Activated naive CD4-positive, alpha-beta T cell treated with anti-CD3 and anti-CD28 coated beads, Interleukin-2, amount 50 U/mL, for 16 hours (primary cell): ENCODE measurements around the gene DCHS2.

Experiments
- DNase-seq: peaks from one replicate; pipeline ENCODE4 v3.0.0-alpha.2; 2020

The DCHS2 gene

DNA sequence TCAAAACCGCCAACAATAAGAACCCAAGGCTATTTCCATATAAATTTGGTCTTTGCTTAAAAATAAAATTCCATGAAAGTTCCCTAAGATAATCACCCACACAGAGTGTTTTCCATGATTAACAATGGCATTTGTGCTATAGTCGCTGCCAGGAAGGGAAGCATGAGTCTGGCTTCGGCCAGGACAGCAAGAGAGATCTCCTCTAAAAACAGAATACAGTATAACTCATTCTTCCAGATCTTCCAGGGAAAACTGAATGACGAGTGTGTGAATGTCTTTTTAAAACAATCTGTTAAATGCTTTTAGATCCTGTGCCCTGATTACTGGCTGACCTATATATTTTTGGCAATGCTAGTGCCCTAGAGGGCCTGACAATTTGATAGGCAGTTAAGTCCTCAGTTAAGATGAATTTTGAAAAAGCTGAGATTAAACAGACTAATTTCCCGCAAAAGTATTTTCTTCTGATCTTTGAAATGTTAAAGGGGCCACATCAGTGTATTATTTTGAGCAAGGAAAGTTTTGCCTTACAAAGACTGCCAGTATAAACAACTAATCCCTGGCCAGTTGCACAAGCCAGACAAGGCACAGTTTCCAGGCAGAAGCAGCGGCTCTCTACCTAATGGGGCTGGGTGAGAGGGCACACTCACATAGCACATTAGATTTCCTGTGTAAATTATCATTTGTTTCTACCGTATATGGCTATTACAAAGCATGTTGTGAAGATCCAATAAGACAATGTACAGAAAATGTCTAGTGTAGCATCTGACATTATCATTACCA is 127.3 kb downstream of the DCHS2 start:
- no peak for DNase-seq

DNA sequence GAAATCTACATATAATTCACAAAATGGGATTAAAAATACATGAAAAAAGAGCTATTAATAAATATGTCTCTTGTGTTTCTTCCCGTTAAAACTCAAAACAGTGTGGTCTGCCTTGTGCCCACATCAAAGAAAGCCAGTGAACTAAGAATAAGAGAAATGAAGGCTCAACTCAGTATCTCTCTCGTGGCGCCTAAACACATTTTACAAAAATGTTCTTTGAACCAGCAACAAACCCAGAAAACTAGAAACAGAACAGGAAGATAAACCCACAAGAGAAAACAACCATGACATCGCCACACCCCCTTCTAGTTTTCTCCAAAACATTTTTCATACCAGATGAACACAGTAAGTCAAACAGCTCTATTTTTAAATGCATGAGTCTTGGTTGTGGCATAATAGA is 130.1 kb downstream of the DCHS2 start:
- DNase-seq = no peak

DNA sequence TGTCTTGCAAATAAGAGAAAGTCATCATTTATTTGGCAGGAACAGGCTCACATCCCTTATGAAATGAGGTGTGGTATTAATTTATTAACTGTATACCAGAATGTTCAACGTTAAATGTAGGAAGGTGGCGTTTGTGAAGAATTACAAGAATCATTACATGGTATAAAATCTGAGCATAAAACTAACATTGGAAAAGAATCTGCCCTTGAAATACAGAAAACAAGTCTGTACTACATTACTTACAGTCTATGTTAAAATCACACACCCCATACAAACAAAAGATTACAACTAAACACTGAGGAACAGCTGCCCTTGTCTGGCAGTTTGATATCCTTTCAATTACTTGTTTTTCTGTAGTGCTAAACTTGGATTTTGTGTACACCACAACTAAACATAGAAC is 131.1 kb downstream of the DCHS2 start:
- DNase-seq = no peak

DNA sequence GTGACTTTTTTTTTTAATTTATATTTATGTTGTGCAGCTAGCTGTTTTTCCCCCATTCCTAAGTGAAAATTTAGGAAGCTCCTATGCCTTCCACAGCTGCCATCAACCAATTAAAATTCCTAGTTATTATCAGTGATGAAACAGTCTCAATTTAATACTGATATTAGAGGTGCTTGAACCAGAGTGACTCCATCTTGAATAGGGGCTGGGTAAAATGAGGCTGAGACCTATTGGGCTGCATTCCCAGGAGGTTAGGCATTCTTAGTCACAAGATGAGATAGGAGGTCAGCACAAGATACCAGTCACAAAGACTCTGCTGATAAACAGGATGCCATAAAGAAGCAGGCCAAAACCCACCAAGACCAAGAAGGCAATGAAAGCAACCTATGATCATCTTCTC is 136.7 kb downstream of the DCHS2 start:
- DNase-seq = no peak

DNA sequence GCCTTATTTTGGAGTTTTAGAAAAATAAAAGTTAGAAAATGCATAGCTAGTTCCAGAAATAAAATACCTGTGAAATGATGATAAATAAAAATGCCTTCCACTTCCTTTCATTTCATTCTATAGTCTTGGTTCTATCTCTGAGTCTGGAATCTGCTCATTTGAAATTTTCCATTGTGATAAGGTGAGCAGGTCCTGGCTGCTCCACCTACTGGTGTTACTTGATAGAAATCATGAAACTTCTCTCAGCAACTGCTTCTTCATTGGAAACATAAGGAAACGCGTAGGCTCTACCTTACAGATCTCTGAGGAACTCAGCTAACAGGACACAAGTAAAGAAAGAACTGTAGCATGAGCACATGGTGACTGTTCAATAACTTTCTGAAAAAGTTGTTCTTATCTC is 141.8 kb downstream of the DCHS2 start:
- DNase-seq = no peak

DNA sequence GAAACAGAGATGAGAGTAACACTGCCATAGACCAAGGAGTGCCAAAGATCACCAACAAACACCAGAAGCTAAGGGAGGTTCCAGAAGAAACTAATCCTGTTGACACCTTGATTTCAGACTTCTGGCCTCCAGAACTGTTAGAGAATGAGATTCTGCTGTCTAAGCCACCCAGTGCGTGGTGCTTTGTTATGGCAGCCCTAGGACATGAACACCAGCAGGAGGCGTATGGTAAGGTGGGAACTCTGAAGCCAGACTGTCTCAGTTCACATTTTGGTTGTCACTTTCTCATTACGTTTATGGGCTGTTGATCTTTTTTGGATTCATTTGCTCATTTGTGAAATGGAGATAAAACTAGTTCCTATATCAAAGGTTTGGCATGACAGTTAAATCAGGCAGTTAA is 142.9 kb downstream of the DCHS2 start:
- DNase-seq = no peak

DNA sequence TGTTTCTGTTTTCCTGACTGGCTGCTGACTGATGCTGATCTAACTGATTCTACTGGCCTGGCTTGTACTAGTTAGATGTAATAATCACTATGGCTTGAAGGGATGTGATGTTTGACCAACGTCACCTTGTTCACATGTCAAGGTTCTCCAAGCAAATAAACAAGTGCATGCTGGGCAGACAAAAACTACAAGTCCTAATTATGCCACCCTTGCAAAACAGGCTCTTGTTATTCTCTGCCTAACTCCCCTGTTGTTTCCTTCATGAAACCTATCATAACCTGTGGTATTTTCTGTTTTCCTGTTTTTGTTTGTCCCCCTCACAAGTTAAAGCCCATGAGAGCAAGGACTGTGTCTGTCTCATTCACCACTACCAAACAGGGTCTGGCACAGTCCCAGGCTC is 146.2 kb downstream of the DCHS2 start:
- DNase-seq = no peak

DNA sequence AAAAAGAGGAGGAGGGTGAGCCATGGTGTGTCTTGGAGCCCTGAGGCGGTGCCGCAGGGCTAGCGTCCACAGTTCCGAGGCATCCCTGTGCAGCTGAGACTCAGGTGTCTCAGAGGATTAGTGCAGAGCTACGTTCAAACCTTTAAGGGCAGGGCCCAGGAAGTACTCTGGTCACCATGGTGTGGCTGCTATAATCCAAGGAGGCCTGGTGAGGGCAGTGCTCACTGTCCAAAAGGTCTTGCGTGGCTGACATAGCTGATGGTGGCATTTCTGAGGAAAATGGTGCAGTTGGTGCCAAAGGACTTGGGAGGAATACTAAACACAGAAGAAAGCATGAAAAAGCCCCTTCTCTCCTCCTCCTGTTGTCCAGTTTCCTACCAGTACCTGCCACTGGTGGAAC is 146.9 kb downstream of the DCHS2 start:
- no peak for DNase-seq

DNA sequence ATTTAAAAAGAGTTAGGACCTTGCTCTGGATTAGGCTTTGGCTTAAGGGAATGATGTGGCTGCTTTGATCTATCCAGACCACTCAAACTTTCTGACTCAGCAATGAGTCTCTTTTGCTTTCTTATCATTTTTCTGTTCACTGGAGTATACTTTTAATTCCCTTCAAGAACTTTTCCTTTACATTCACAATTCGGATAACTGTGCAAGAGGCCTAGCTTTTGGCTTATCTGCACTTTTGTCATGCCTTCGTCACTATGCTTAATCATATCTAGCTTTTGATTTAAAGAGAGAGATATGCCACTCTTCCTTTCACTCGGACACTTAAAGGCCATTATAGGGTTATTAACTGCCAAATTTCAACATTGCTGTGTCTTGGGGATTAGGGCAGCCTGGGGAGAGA is 147.9 kb downstream of the DCHS2 start:
- no peak for DNase-seq

DNA sequence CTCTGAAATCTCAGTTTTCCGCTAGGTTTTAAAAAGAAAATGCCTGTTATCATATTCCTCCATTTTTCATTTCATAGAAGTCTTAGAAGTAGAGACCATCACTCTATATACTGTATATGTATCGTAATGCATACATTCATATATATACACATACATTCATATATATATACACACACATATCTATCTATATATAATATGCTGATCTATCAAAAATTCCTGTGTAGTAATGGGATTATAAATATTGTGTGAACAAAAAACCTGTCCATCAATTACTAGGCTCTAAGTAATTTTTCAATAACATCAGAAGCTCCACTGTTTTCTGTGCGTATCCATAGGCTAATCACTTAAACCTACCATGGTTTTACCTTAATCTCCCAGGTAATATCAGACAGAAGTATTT is 150.2 kb downstream of the DCHS2 start:
- no peak for DNase-seq

DNA sequence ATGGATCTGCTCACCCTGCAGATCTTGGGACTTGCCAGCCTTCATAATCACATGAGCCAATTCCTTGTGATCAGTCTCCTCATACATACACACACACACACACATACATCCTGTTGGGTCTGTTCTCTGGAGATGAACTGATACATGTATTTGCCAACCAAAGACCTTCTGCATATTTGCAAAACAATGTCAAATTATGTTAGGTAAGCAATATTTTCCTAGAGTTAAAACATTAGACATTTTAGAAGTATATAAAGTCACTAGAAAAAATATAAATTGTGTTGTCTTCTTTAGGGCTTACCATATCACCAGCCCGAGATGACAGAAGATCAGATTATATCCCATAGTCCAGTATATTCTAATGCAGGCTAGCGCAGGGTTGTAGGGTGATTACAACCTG is 156.0 kb downstream of the DCHS2 start:
- DNase-seq = no peak

DNA sequence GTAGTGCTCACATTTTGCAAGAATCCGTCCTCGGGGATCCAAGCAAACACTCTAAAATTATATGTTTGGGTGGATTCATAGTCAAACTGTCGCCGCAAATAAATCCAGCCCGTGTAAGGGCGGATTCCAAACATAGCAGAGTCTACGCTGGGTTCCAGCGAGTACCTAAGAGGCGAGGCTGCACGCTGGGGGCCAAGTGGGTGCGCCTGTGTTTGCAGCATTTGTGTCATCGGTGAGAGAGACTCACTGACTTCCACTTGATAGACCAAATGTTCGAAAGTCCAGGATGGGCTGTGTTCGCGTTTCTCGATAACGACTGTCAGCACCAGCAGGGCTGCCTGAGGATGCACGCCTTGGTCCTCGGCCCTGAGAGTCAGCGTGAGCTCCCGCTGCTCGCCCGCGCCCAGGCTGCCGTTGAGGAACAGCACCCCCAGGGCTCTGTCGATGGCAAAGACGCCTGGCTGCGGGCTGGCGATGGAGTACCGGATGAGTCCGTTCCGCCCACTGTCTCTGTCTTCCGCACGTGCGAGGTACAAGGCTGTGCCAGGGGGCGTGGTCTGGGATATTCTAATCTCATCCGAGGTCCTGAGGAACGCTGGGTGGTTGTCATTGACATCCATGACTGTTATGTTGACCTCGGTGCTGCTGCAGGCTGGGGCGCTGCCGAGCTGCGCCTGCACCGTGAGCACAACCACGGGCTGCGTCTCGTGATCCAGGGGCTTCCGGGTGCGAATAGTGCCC is 158.7 kb downstream of the DCHS2 start:
- DNase-seq = peak; percentile 58

DNA sequence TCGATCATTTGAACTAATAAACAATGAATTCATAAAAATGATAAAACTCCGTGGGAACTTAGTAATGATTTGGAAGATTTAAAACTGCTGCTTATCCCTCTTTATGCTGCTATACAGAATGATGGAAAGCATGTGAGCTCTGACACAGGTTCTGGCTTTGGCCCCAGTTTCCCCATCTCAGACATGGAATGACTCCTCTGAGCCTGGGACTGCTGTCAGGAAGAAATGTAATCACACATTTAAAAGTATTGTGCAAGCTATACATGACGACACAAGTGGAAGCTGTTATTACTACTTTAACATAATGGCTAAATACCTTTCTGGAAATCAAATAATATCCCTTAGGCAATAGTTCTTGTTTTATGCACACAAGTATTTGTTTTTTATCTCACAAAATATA is 161.7 kb downstream of the DCHS2 start:
- no peak for DNase-seq

DNA sequence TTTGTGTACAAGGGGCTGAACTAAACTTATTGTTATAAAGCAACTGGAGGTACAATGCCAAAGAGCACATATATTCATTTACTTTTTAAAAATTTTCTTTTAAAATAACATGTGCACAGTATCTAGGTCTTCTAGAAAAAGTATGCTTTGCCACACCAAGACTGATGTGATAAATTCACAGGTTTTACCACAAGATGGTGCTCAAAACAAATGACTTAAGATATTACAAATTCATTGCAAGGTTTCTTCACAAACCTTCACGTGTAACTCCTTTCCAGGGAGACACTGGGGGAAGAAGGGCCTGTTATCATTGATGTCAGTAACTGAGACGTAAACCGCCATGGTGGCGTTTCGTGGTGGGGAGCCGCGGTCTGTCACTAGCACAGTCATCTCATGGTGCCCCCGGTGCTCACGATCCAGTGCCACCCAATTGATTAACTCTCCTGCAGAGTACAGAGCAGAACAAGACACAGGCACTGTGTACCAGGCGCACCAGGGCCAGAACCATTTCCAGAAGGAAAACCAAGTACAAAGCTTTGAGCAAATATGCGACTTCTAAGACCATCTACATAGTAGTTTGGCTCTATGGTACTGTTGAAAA is 162.2 kb downstream of the DCHS2 start:
- no peak for DNase-seq

DNA sequence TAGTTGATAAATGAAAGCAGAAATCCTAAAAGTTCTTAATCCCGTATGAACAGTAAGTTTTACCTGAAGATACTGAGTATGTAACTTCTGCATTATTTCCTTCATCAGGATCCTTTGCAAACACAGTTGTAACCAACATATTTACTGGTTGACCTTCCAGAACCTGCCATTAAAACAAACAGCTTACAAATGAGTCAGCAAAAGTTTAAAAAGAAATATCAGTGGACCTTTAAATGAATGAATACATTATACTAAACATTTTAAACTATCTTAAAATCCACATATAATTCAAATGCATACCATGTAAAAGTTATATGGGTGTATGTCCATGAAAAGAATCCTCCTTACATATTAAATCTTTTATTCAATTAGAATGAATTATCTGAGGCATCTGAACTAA is 163.6 kb downstream of the DCHS2 start:
- no peak for DNase-seq

DNA sequence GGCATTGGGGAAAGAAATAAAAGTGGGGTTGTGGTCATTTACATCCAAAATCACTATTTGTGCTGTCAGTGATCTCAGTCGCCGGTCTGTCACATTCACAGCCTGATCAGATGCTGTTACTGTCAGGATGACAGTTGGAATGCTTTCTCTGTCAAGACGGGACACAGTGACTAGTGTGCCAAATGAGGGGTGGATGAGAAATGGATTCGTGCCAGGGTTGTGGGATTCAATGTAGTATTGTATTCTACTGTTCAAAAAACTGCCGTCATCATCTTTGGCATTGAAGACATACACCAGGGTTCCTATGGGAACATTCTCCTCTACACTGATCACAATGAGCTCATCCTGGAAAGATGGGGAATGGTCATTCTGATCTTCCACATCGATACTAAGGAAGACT is 171.1 kb downstream of the DCHS2 start:
- no peak for DNase-seq

DNA sequence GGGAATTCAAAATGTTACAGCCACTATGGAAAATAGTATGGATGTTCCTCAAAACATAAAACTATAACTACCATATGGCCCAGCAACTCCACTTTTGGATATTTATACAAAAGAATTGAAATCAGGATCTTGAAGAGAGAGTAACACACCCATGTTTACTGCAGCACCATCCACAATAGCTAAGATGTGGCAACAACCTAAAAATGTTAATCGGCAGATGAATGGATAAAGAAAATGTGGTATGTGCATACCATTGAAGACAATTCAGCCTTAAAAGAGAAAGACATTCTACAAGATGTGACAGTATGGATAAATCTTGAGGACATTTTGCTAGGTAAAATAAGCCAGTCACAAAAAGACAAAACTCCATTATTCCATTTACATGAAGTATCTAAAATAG is 171.9 kb downstream of the DCHS2 start:
- DNase-seq = no peak

DNA sequence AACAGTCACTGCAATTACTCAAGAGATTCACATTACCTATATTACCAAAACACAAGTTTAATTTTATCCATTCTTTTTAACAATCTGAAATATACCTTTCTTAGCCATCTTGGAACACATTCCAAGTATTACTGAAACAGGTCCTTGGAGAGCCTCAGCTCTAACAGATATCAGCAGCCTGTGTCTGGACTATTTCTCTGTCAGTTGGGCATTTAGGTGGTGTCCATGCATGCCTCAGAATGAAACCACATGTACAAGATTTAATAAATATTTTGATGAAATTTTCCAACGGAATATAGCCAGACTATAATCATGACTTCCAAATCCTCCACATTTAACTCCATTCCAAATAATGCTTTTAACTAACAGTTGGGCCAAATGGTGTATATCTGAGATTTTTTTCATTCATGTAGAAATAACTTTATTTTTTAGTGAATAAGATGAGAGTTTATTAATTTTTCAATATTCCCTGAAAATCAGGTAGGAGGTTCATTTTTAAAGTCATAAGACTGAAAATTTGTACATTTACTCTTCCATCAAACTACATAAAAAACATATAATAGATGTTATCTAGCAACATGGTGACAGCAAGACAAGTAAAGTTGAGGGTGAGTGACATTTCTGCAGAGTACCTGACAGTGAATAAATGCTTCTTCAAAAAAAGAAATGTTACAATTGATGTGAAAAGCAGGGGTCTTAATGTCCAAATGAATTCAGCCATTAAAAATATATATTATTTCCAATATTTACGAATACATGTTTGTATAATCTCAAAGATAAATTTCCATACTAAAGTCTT is 174.2 kb downstream of the DCHS2 start:
- DNase-seq = no peak

DNA sequence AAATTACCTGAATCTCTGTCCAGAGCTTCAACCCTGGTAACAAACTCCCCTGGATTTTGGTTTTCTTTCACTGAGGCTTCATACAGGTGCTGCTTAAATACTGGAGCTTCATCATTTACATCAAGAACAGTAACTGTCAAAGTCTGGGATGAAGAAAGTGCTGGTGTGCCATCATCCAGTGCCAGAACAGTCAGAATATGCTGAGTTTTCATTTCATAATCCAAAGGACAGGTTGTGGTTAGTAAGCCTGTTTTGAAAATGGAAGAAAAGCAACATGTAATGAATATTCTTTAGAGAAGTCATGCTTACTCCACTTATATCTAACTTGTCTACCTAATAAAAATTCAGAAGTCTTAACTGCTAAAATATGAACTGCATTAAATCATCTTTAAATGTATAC is 175.9 kb downstream of the DCHS2 start:
- no peak for DNase-seq

DNA sequence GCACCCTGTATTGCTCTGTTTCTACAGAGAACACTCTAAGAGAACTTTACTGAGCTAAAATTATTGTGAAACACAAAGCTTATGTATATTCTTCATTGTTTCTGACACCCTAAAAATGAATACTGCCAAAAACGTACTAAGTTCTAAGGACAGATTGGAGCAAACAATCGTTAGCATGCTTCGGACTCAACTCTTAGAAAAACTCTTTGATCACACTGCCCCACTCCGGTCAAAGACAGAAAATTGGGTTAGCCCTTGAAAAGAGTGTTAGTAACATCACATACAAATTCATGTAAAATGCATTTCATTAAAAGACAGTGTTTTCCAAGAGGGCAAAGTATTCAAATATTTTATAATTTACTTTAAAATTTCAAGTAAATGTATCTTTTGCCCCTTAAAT is 177.4 kb downstream of the DCHS2 start:
- DNase-seq = no peak

DNA sequence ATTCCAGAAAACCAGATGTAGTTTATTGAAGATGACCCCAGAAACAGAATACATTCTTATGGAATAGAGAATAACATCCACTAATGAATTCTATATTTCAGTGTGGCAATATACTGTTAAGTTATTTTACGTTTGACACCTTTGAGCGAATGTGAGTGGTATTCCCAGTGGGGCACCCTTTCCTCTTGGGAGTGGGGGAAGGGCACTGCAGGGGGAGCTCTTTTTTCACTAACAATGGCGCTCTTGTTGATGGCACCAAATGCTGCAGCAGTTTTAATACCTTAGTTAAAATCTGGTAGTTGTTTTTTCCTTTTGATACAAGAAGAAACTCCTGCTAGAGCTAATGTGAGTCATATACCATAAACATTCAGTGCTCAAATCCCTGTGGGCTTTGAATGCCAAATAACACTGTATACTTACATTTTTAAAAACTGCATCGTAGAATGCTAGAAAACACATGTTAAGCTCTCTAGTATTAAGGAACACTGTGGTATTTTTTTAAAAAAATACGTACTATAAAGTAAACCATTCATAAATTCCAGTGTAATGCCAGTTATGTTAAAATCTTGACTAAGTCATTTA is 178.5 kb downstream of the DCHS2 start:
- no peak for DNase-seq

DNA sequence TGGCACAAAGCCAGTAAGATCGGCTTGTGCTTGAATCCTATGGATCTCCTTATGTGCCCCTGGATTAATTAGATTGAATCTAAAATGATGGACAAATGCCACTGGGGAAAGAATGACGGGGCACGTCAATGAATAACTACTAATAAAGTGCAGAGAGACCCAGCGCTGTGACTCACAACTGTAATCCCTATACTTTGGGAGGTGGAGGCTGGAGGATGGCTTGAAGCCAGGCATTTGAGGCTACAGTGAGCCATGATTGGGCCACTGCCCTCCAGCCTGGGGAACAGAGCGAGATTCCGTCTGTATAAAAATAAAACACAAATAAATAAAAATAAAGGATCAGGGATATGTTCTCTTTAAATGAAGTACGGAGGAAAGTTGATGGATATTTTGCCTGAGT is 179.4 kb downstream of the DCHS2 start:
- DNase-seq = no peak

DNA sequence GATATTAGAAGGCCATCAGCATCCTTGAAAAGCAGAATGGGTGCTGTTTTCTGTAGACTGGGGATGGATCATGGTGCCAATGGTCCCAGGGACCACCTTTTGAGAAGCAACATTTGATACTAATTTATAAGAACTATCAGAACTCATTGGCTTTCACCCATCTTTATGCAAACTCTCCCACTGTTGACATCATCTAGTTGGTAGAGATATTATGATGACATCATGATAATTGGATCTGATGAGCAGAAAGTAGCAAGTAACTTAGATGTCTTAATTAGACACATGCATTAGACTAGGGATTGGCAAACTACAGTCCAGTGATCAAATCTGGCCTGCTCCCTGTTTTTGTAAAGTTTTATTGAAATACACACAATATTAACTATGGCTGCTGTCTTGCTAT is 181.0 kb downstream of the DCHS2 start:
- DNase-seq = no peak
